Neuronal stem cell (in vitro differentiated cells): ENCODE measurements around the gene CIDEB.

Experiments used
- DNase-seq: peaks from one replicate; pipeline ENCODE4 v3.0.0-alpha.2; 2013; ENCODE audit warnings: low spot score
- H2AFZ ChIP-seq: one replicate; pipeline ENCODE4 v1.6.1; 2013; ENCODE audit warnings: mild to moderate bottlenecking, low read length, inconsistent platforms
- H2AK5ac ChIP-seq: 2 replicates; pipeline ENCODE4 v1.6.1; 2013; ENCODE audit warnings: low read depth, mild to moderate bottlenecking, inconsistent platforms, low read length, moderate library complexity, mixed read lengths
- H2BK120ac ChIP-seq: 2 replicates; pipeline ENCODE4 v1.6.1; 2013; ENCODE audit warnings: low read depth, mild to moderate bottlenecking, inconsistent platforms, low read length, moderate library complexity, mixed read lengths
- H2BK12ac ChIP-seq: one replicate; pipeline ENCODE4 v1.6.1; 2013; ENCODE audit warnings: low read length, inconsistent platforms
- H2BK15ac ChIP-seq: 2 replicates; pipeline ENCODE4 v1.6.1; 2013; ENCODE audit warnings: mild to moderate bottlenecking, low read length, inconsistent platforms, mixed read lengths
- H2BK5ac ChIP-seq: one replicate; pipeline ENCODE4 v1.6.1; 2013; ENCODE audit warnings: inconsistent platforms, mild to moderate bottlenecking, low read length, moderate library complexity
- H3K14ac ChIP-seq: one replicate; pipeline ENCODE4 v1.6.1; 2013; ENCODE audit warnings: low read length, inconsistent platforms
- H3K18ac ChIP-seq: 2 replicates; pipeline ENCODE4 v1.6.1; 2013; ENCODE audit warnings: low read length, inconsistent platforms
- H3K23ac ChIP-seq: 2 replicates; pipeline ENCODE4 v1.6.1; 2013; ENCODE audit warnings: low read depth, mild to moderate bottlenecking, mixed read lengths, low read length, inconsistent platforms; ENCODE audit not compliant: poor library complexity
- H3K27ac ChIP-seq: replicated peaks from 3 replicates; pipeline ENCODE4 v1.5.1; 2013; ENCODE audit warnings: low read length, inconsistent platforms
- H3K27me3 ChIP-seq, 3 experiments: 2 replicates each; pipeline ENCODE4 v1.6.1; 2013; ENCODE audit warnings: low read length in 3 of 3, mild to moderate bottlenecking in 2 of 3, inconsistent platforms in 1 of 3, low read depth in 1 of 3, mixed read lengths in 1 of 3, moderate library complexity in 1 of 3; ENCODE audit not compliant: control insufficient read depth in 3 of 3, insufficient read depth in 3 of 3
- H3K36me3 ChIP-seq, 2 donors: replicated peaks in 1 of 2; 2 replicates each; pipeline ENCODE4 v1.6.1; 2013; ENCODE audit warnings: low read length in 2 of 2; ENCODE audit not compliant: control insufficient read depth in 2 of 2, insufficient read depth in 2 of 2
- H3K4ac ChIP-seq: 2 replicates; pipeline ENCODE4 v1.6.1; 2013; ENCODE audit warnings: inconsistent platforms, mild to moderate bottlenecking, low read length, moderate library complexity
- H3K4me1 ChIP-seq, 2 donors: 1 replicate in 1 of 2; 2 replicates in 1 of 2; pipeline ENCODE4 v1.6.1; 2013; ENCODE audit warnings: low read length in 2 of 2, low read depth in 1 of 2; ENCODE audit not compliant: control insufficient read depth in 2 of 2, insufficient read depth in 1 of 2
- H3K4me2 ChIP-seq: one replicate; pipeline ENCODE4 v1.6.1; 2013; ENCODE audit warnings: mild to moderate bottlenecking, low read length, inconsistent platforms; ENCODE audit not compliant: insufficient read depth, poor library complexity, severe bottlenecking
- H3K4me3 ChIP-seq, 2 donors: 2 replicates each; pipeline ENCODE4 v1.5.1; 2013; ENCODE audit warnings: low read length in 2 of 2, mild to moderate bottlenecking in 2 of 2, inconsistent platforms in 1 of 2, moderate library complexity in 1 of 2
- H3K79me1 ChIP-seq: one replicate; pipeline ENCODE4 v1.6.1; 2013; ENCODE audit warnings: low read depth, mild to moderate bottlenecking, inconsistent platforms, low read length, moderate library complexity
- H3K9ac ChIP-seq: one replicate; pipeline ENCODE4 v1.6.1; 2013; ENCODE audit warnings: mild to moderate bottlenecking, low read depth, low read length, inconsistent platforms; ENCODE audit not compliant: poor library complexity
- H3K9me3 ChIP-seq, 2 donors: replicated peaks in 1 of 2; 2 replicates each; pipeline versions ENCODE3 to v1.6.1; 2013; ENCODE audit warnings: low read length in 2 of 2, mild to moderate bottlenecking in 2 of 2, inconsistent platforms in 1 of 2, low read depth in 1 of 2, mixed read lengths in 1 of 2, moderate library complexity in 1 of 2; ENCODE audit not compliant: control insufficient read depth in 2 of 2, insufficient read depth in 1 of 2
- H4K8ac ChIP-seq: one replicate; pipeline ENCODE4 v1.6.1; 2013; ENCODE audit warnings: low read depth, mild to moderate bottlenecking, inconsistent platforms, low read length, moderate library complexity
- H4K91ac ChIP-seq: one replicate; pipeline ENCODE4 v1.6.1; 2013; ENCODE audit warnings: low read length, low read depth, mild to moderate bottlenecking, inconsistent platforms; ENCODE audit not compliant: poor library complexity
- WGBS, 2 donors: extraction: QIAGEN DNeasy Blood & Tissue Kit; methylation state at CpG; one replicate each; pipeline ENCODE4 v1.1.7; 2013; ENCODE audit warnings: missing lambda C conversion rate in 2 of 2, mixed read lengths in 1 of 2; ENCODE audit not compliant: insufficient read length in 2 of 2, insufficient replicate concordance in 1 of 2; ENCODE audit errors: extremely low coverage in 2 of 2; 5-methylcytosine and 5-hydroxymethylcytosine counted together

CIDEB gene

DNA sequence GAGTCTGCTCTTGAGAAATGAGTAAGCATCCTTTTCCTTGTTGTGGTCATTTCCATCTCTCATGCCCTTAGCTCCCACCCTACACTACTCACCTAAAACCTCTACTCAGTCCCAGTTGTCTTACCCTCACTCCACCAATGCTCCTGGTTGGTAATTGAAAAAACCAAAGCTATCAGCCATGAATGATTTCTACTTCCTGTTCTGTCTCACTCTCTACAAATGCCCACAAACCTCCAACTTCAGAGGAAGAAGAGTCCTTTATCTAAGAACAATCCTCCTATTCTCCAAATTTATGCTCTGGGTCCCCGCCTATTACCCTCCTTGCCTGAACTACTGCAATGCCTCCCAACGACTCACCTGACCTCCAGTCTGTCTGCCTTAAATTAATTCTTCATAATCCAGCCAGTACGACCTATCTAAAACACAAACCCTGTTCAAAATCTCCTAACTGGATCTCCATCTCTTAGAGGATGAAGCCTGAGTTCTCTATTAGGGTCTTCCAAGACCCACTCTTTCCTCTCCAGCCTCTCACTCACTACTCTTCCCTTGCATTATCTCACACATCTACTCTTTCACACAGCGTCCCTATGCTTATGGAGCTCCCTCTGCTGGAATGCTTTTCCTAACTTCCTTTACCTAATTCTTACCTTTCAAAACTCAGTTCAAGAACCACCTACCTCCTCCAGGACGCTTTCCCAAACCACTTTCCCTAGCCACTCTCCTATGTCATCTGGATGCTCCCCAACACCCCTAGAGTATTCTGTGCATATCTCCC is 10.4 kb downstream of the CIDEB start:
- no CpG with 5 or more reads among the region's 5 CpGs for WGBS, 2 donors

DNA sequence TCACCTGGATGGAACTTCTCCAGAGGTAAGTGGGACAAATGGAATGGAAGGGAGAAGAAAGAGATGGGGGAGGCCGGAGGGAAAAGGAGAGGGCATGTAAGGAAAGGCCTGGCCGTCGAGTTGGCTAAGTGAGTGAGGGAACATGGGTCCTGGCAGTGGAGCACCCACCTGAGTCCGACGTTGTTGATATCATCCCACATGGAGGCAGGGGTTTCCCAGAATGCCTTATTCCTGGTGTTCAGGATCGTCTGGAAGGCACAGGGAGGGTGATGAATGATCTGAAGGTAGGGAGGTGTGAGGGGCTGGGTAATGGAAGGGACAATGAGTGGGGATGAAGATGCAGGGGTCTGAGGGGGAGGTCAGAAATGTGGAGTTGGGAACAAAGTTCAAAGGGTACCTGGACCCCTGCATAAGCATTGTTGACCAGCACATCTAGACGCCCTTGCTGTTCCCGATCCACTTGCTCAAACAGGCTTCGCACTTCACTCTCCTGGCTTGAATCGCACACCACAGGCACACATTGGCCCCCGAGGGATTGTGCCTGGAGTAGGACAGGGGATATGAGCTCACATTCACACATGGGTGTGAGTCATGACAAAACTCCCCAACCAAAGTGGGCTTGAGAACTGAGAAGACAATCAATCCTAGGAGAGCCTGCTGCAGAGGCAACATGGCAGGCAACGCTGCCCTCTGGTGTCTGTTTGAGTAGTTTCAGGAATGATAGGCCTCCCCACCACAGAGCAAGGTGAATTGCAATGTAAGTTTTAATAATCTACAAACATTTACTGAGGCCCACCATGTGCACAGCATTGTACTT is 11.2 kb downstream of the CIDEB start:
- Histone ChIP-seq H3K27me3 (no peaks in the 10 kb centered on the region), H3K4me2 (no peak overlapping the region), H4K8ac (peak overlapping the region; percentile 5), H2AK5ac (no peak overlapping the region), H3K18ac (no peak overlapping the region), H3K27ac (no peak overlapping the region), H2AFZ (no peak overlapping the region), H3K4ac (no peak overlapping the region), H3K9me3 (no peaks in the 10 kb centered on the region), H2BK12ac (no peak overlapping the region), H3K9ac (no peak overlapping the region), H3K36me3 (peaks cover 15 to 44% of the 10 kb centered on the region in 2 donors), H3K23ac (no peak overlapping the region), H3K4me3 (peak overlapping the region in 1 of 2 donors; percentile 43), H4K91ac (no peak overlapping the region), H3K79me1 (peaks cover 7% of the 10 kb centered on the region), H2BK5ac (no peak overlapping the region), H2BK15ac (no peak overlapping the region), H3K14ac (no peak overlapping the region), H2BK120ac (no peak overlapping the region), H3K4me1 (peaks cover 9 to 11% of the 10 kb centered on the region in 2 donors)
- no CpG with 5 or more reads among the region's 12 CpGs for WGBS, 2 donors
- DNase-seq: peak; percentile 40

More for the DNA sequence above, 10.4 kb downstream of the CIDEB start:
- H3K27ac ChIP-seq: no peak overlapping the region
- H3K27me3 ChIP-seq: no peaks in the 10 kb centered on the region
- no peak overlapping the region for H3K18ac ChIP-seq
- H4K8ac ChIP-seq: no peak overlapping the region
- H3K4me2 ChIP-seq: no peak overlapping the region
- no peak overlapping the region for H4K91ac ChIP-seq
- H3K9ac ChIP-seq: no peak overlapping the region
- H2BK15ac ChIP-seq: no peak overlapping the region
- H2AFZ ChIP-seq: no peak overlapping the region
- H3K14ac ChIP-seq: no peak overlapping the region
- DNase-seq: no peak
- no peak overlapping the region for H3K4me3 ChIP-seq
- H2BK120ac ChIP-seq: no peak overlapping the region
- H3K4me1 ChIP-seq: peaks cover 9 to 11% of the 10 kb centered on the region in 2 donors
- H3K9me3 ChIP-seq: no peaks in the 10 kb centered on the region
- no peak overlapping the region for H2AK5ac ChIP-seq
- H2BK12ac ChIP-seq: no peak overlapping the region
- peaks cover 7% of the 10 kb centered on the region for H3K79me1 ChIP-seq
- no peak overlapping the region for H3K4ac ChIP-seq
- peaks cover 20 to 44% of the 10 kb centered on the region in 2 donors for H3K36me3 ChIP-seq
- H3K23ac ChIP-seq: no peak overlapping the region
- no peak overlapping the region for H2BK5ac ChIP-seq

DNA sequence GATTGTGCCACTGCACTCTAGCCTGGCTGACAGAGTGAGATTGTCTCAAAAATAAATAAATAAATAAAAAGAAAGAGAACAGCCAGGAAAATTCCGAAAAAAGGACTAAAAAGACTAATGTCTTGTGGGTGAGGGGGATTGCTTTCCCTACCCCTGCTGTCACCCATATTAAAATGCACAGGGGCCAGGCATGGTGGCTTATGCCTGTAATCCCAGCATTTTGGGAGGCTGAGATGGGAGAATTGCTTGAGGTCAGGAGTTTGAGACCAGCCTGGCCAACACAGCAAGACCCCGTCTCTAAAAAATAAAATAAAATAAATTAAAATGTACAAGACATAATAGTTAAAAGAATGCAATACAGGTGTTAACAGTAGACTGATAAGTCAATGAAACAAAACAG is 14.3 kb downstream of the CIDEB start:
- Histone ChIP-seq H2BK120ac (no peak overlapping the region), H3K36me3 (peaks cover 25 to 56% of the 10 kb centered on the region in 2 donors), H4K91ac (no peak overlapping the region), H2BK15ac (no peak overlapping the region), H4K8ac (no peak overlapping the region), H2BK5ac (no peak overlapping the region), H3K4me3 (no peak overlapping the region), H2AFZ (no peak overlapping the region), H3K4me1 (peaks cover 0 to 1% of the 10 kb centered on the region in 2 donors), H3K4me2 (no peak overlapping the region), H3K27ac (no peak overlapping the region), H3K14ac (no peak overlapping the region), H3K23ac (no peak overlapping the region), H2AK5ac (no peak overlapping the region), H2BK12ac (no peak overlapping the region), H3K9me3 (no peaks in the 10 kb centered on the region), H3K27me3 (no peaks in the 10 kb centered on the region), H3K4ac (no peak overlapping the region), H3K18ac (no peak overlapping the region), H3K79me1 (no peaks in the 10 kb centered on the region), H3K9ac (no peak overlapping the region)
- WGBS, 2 donors: no CpG with 5 or more reads among the region's 2 CpGs
- DNase-seq: no peak
